22Rv1 (cell line): ENCODE data around the gene ADIPOR2.
"Not testable (repeated sequence)": the region's sequence is repeated elsewhere in the genome, so short reads cannot be mapped to it uniquely, and the experiment has no call there.

Experiments used
- H3K27ac ChIP-seq: fragments of 450-650 bp; 2 replicates; pipeline ENCODE4 v1.5.1; 2017
- ZFX ChIP-seq: fragments of 450-650 bp; IDR thresholded peaks from 2 replicates; pipeline ENCODE4 v1.6.1; 2017; ENCODE audit warnings: antibody characterized with exemption, borderline replicate concordance
- TF ChIP-seq, protein P1 (sequence below): fragments of 450-650 bp; IDR thresholded peaks from 2 replicates; pipeline ENCODE4 v1.5.1; 2017; ENCODE audit warnings: mild to moderate bottlenecking

Gene ADIPOR2

DNA sequence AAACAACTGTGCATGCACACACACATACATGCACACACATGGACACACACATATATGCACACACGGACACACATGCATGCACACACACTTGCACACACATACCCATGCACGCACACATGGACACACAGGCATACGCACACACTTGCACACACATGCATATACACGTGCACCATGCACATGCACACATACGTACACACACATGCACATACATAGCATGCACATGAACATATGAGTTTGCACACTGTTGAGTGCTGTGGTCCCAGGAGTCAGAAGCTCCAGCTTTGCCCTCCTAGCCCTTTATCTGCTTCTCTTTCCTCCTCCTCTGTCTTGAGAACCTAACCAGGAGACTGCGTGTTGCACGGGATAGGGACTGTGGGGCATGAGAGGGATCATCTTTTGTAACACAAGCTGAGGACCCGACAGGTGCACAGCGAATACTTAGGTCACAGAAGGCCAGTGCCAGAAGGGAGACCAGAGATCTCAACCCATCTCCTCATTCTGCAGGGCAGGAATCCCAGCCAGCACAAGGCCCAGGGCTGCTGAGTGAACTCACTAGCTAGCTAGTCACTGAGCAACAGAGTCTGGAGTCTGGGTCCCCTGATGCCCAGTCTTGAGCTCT is 126.0 kb downstream of the ADIPOR2 start:
- TF ChIP-seq ZFX = no peak
- TF ChIP-seq, protein P1, sequence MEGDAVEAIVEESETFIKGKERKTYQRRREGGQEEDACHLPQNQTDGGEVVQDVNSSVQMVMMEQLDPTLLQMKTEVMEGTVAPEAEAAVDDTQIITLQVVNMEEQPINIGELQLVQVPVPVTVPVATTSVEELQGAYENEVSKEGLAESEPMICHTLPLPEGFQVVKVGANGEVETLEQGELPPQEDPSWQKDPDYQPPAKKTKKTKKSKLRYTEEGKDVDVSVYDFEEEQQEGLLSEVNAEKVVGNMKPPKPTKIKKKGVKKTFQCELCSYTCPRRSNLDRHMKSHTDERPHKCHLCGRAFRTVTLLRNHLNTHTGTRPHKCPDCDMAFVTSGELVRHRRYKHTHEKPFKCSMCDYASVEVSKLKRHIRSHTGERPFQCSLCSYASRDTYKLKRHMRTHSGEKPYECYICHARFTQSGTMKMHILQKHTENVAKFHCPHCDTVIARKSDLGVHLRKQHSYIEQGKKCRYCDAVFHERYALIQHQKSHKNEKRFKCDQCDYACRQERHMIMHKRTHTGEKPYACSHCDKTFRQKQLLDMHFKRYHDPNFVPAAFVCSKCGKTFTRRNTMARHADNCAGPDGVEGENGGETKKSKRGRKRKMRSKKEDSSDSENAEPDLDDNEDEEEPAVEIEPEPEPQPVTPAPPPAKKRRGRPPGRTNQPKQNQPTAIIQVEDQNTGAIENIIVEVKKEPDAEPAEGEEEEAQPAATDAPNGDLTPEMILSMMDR = no peak
- no peak overlapping the region for H3K27ac ChIP-seq

DNA sequence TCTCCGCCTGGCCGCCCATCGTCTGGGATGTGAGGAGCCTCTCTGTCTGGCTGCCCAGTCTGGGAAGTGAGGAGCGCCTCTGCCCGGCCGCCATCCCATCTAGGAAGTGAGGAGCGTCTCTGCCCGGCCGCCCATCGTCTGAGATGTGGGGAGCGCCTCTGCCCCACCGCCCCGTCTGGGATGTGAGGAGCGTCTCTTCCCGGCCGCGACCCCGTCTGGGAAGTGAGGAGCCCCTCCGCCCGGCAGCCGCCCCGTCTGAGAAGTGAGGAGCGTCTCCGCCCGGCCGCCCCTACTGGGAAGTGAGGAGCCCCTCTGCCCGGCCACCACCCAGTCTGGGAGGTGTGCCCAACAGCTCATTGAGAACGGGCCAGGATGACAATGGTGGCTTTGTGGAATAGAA is 127.1 kb downstream of the ADIPOR2 start:
- H3K27ac ChIP-seq = not testable (repeated sequence)

DNA sequence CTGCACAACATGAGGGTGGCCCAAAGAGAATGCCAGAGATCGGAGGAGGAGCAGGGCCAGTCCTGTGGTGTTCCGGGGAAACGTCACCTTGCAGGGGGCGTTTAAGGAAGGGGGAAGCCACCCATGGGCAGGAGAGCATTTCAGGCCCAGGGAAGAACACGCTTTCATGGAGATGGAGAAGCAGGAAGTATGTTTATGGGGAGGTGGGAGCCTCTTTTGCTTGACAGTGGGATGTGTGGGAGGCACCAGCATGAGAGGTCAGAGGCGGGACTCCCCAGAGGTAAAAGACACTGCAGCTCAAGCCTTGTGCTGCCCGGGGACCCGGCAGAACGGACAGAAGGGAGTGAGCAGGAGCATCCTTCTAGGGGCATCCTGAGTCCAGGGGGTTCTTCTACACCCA is 128.2 kb downstream of the ADIPOR2 start:
- no peak overlapping the region for H3K27ac ChIP-seq
- no peak for TF ChIP-seq ZFX
- TF ChIP-seq, protein P1 = no peak

DNA sequence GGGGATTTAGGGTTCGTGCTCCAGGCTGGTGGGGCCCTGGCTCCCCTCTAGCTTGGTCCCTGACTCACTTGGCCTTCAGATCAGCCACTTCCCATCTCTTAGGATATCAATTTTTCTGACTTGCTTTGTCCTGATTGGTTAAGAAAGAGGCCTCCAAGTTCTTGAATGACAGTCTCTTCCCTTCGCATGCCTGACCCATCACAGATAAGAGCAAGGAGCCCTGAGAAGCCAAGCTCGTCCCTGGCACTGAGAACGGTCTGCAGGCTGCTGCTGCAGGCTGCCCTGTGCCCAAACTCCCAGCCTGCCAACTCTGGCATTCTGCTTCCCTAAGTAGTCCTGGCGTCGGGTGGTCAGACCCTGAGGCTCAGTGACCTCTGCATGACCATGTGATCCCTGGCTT is 128.7 kb downstream of the ADIPOR2 start:
- TF ChIP-seq, protein P1 = no peak
- TF ChIP-seq ZFX = no peak
- no peak overlapping the region for H3K27ac ChIP-seq

DNA sequence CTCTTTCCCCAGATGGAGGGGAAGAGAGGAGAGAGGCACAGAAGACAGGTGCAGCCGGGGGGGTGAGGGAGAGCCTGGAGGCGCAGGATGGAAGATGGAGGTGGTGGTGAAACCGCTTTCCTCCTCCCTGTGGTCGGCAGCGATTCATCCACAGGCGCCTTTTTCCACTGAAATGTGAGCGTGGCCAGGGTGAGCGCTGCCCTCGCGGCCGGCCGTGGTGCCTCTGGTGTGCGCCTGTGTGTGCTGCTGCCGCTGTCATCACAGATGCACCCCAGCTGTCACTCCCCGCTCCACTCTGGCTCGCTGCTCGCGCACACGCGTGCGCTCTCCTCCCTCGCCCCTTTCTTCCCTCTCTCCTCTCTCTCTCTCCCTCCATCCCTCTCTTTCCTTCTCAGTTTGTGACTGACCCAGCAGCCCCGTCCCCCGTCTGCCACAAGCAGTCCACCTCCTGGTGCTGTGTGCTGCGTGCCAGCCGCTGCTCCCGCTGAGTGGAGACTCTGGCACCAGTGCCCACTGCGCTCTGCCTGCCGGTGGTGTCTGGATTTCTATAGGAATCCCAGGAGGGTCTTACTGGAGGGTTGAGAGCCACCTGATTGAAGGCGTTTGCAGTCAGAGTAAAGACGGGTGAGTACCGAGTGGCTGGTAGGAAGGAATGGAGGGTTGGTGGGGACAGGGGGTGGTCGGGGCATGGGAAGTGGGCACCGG is 129.5 kb downstream of the ADIPOR2 start, which contains the start of gene LRTM2:
Gene LRTM2 (plus strand): TSS at position 375 of the 705 bp plus-strand sequence. CDS start 7,584 bp downstream, outside the sequence.
- no peak within 1 kb of the TSS for H3K27ac ChIP-seq
- no peak for TF ChIP-seq ZFX
- TF ChIP-seq, protein P1 = no peak

DNA sequence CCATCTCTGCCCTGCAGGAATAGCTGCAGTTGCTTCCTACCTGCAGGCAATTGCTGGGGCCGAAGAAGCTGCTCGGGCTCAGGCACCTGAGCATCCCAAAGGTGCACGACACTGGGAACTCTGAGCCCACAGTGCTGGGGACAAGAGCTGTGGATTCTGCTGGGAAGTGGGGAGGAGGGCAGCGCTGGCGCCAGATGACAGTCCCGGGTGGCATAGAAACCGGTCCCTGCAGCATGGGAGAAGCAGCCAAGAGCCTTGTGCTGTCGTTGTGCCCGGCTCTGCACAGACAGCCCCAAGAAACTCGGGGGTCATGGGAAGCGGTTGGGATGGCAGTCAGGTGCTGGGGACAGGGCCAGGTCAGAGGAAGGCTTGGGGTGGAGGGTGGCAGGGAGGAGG is 130.0 kb downstream of the ADIPOR2 start:
- TF ChIP-seq, protein P1 = no peak
- TF ChIP-seq ZFX = no peak
- H3K27ac ChIP-seq = no peak overlapping the region

DNA sequence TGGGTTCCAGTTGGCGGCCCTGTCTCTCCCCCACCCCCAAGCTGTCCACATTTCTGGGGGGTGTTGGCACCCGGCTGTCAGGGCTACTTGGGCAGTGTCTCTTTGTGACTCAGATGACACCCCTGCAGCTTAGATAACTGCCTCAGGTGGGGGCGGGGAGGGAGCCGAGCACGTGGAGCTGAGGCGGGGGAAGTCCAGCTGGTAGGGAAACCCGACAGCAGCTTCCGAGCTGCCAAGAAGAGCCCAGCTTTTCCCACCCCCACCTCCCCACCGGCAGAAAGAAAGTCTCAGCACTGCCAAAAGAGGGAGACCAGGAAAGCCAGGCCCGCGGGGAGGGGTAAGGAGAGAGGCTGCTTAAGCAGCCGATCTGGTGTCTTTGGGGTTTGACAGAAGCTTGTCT is 130.9 kb downstream of the ADIPOR2 start:
- no peak overlapping the region for H3K27ac ChIP-seq
- no peak for TF ChIP-seq ZFX
- TF ChIP-seq, protein P1 = no peak

DNA sequence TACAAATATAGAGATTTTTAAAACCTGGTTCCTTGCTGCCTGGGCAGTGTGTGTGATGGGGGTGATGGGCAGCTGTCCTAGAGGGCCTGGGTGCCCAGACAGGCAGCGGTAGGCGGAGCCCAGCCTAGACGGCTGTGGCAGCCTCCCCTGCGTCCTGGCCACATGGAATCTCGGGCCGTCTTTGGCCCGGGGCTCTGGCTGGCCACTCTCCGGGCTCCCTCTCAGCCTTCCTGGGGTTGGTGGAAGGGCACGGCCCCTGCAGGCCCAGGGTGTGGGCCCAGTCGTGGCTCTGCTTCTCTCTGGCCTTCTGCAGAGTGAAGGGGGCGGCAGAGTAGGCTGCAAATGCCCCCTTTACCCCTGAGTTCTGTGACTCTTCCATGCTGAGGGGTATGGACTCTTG is 131.8 kb downstream of the ADIPOR2 start:
- H3K27ac ChIP-seq = no peak overlapping the region
- TF ChIP-seq ZFX = no peak
- TF ChIP-seq, protein P1 = no peak
